Endometrial microvascular endothelial cells (primary cell): Measurements from ENCODE around the gene ASTN2. TPM values are rescaled to one million over a fixed set of nuclear protein-coding genes. Genes with fewer than 3 reads are reported as not detected.

ENCODE experiments used
- in situ Hi-C: cut with HindIII; loops from 2 replicates; pipeline ENCODE4 v1.10.0; 2017; ENCODE audit warnings: low sequenced_read_pairs, low pct_unique_long_range_greater_than_20kb; ENCODE audit errors: inconsistent ontology term
- total RNA-seq: library from RNA; depleted of rRNA; stranded (reverse); fragments of >200 nt; gene quantifications from one replicate; pipeline ENCODE4 v1.2.3, GENCODE V29; 2015; ENCODE audit errors: inconsistent ontology term

Gene ASTN2
- total RNA-seq, 1 donor from 2014 or later: 2.1 TPM

DNA sequence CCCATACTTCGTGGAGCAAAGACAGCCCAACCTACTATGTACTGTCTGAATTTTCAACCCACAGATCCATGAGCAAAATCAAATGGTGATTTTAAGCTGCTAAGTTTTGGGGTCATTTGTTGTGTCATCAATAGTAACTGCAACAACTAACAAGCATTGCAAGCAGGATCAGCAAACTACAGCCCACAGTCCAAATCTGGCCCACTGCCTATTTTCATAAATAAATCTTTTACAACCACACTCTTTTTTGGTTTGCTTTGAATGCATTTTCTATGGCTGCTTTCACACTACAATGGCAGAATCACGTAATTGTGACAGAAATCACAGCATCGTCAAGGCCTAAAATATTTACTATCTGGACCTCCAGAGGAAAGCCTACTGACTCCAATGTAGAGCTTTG lies 964.9 kb downstream of the ASTN2 start:
- in situ Hi-C loops: no loop called here

DNA sequence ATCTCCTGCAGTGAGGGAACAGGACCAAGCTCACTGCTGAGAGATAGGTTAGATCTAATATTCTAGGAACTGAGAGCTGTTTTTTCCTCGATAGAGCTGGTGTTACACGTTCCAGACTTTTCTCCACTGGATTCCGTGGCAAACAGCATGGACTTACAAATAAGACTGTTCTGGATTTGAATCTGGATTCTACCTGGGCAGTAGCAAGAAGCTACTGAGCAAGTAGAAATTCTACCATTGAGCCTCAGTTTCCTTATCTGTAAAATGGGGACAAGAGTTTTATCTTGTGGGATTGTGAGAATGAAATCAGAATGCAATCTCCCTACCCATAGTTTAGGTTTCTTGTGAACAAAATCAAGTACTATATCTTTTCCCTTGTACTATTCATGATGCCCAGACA lies 966.4 kb downstream of the ASTN2 start:
- in situ Hi-C loops: no loop called here

- in situ Hi-C loops: no loop called here
Measured at GRCh38 chr9:116447934-116448333, 966.9 kb downstream of the ASTN2 start.

GRCh38 chr9:116442528-116442927 lies 972.3 kb downstream of the ASTN2 start:
- in situ Hi-C loops: no loop called here

- in situ Hi-C loops: no loop called here
Measured at GRCh38 chr9:116437411-116438370, 977.2 kb downstream of the ASTN2 start.

GRCh38 chr9:116436121-116436520 lies 978.7 kb downstream of the ASTN2 start:
- in situ Hi-C loops: no loop called here

- in situ Hi-C loops: no loop called here
Measured at GRCh38 chr9:116435706-116436105, 979.2 kb downstream of the ASTN2 start.

DNA sequence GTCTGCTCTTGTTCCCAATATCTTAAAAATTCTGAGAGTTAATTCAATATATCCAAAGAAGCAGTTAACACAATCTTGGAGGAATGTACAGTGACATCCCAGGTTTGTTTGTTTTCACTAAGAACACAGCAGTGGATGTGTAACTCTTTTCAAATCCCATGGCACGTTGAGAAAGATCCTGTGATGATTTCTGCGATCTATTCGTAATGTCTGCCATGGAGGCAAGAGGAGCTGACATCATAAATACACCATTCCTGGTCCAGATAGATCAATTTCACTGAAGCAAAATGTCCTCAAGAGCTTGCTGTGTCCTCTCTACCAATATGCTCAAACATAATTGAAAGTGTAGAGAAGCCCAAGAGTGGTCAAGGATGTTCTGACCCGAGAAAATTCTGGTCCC lies 980.5 kb downstream of the ASTN2 start:
- in situ Hi-C loops: no loop called here

GRCh38 chr9:116432051-116432450 lies 982.8 kb downstream of the ASTN2 start:
- in situ Hi-C loops: no loop called here

GRCh38 chr9:116430849-116431248 lies 984.0 kb downstream of the ASTN2 start:
- in situ Hi-C loops: no loop called here

- in situ Hi-C loops: no loop called here
Measured at GRCh38 chr9:116425244-116425643, 989.6 kb downstream of the ASTN2 start.

GRCh38 chr9:116423149-116423548 lies 991.7 kb downstream of the ASTN2 start:
- in situ Hi-C loops: no loop called here

DNA sequence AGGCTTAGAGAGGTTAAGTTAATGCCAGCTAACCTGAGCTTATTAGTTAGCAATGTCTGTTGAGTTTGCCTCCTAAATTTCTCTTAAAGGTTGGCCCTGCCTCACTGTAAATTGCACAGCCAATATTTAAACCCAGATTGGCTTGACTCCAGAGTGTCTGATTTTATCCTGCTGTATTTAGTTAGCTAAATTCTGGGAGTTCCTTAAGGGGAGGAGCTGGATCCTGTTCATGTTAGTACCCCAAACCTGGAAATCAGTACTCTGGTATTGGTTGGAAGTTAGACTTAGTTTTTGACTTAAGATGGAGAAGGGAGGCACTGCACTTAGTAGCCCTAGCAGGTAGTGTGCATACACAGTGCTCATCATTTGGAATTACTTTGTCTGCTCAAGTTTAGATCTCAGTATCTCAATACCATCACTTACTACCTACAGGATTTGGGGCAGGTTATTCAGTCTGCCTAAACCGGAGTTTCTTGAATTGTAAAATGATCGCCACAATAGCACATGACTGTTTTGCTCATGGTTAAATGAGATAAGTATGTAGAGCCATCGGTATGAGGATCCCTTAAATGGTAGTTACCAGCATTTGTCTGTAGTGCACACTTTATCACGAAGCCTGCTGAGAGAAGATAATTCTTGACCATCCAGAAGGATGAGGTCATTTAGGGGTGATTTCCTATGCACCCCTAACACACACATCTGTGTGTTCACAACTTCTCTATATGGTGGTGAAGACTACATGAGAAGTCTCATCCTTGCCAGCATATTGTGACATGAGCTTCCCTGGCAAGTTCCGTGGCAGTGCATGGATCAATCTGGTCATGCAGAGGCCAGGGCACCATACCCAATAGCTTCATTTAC lies 992.5 kb downstream of the ASTN2 start:
- in situ Hi-C loops: no loop called here

DNA sequence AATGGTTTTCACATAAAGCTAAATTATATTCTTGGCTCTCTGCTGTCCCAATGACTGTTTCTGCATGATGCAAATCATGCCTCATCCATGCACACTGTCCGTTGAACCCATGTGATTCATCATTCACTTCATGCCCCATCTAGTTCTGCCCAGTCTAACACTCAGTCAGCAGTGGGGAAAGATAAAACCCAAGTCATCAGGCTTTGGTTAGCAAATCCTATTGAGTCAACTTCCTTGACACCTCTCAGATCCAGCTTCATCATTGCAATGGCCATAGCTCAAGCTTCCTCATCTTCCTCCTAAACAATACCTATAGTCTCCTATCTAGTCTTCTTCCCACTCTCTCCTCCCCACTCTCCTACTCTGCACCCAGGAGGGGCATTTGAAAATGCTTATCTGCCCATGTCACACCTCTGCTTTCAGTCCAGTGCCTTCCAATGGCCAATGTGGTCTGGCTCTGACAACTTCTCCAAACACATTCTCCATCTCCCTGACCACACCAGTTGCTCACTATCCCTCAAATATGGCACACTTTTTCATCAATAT lies 993.8 kb downstream of the ASTN2 start:
- in situ Hi-C loops: no loop called here

GRCh38 chr9:116419181-116419580 lies 995.7 kb downstream of the ASTN2 start:
- in situ Hi-C loops: no loop called here

- in situ Hi-C loops: no loop called here
Measured at GRCh38 chr9:116417464-116417863, 997.4 kb downstream of the ASTN2 start.

DNA sequence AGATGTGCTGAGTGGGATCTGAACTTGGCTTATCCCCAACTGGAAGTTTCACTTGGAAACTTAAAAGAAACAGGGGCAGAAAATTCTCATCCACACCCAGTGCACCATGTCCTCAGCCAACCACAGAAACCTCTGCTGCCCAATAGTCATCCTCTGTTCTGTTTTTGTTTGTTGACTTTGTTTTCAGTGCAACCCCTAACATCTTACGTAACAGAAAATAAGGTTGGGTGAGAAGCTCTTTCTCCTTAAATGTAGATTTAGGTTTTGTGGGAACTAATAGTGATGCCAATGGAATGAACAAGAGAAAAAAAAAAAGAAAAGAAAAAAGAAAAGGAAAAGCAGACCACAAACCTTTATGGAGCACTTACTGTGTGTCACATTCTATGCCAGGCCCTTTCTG lies 998.4 kb downstream of the ASTN2 start:
- in situ Hi-C loops: no loop called here

- in situ Hi-C loops: no loop called here
Measured at GRCh38 chr9:116414374-116414773, 1000.5 kb downstream of the ASTN2 start.

GRCh38 chr9:116411506-116411905 lies 1003.4 kb downstream of the ASTN2 start:
- in situ Hi-C loops: no loop called here

- in situ Hi-C loops: no loop called here
Measured at GRCh38 chr9:116409638-116410037, 1005.2 kb downstream of the ASTN2 start.
